Gastroesophageal sphincter (tissue), 4 donors: Measurements from ENCODE around the gene UGT1A3. TPM values are rescaled to one million over a fixed set of nuclear protein-coding genes. Genes with fewer than 3 reads are reported as not detected.

Experiments used
- ATAC-seq: fragments of 150-250 bp; one replicate; pipeline ENCODE4 v1.9.1; 2016; ENCODE audit warnings: mild to moderate bottlenecking, moderate library complexity
- H3K27ac ChIP-seq, 4 donors: fragments of 200-600 bp; sonication (generic) in 3 of 4; 1 replicate in 3 of 4; 2 replicates in 1 of 4; pipeline ENCODE4 v1.5.1; 2016 to 2019
- H3K27me3 ChIP-seq: fragments of 200-600 bp; sonication (generic); one replicate; pipeline ENCODE4 v1.5.1; 2019
- H3K36me3 ChIP-seq, 2 donors: fragments of 200-600 bp; sonication (generic); one replicate each; pipeline ENCODE4 v1.5.1; 2019; ENCODE audit warnings: control low read depth in 1 of 2
- H3K4me1 ChIP-seq, 3 donors: fragments of 200-600 bp; sonication (generic); 1 replicate in 2 of 3; 2 replicates in 1 of 3; pipeline ENCODE4 v1.5.1; 2016 to 2019; ENCODE audit warnings: control low read depth in 2 of 3
- H3K4me3 ChIP-seq, 2 donors: fragments of 200-600 bp; sonication (generic); one replicate each; pipeline ENCODE4 v1.5.1; 2019; ENCODE audit warnings: mild to moderate bottlenecking in 1 of 2, moderate library complexity in 1 of 2
- H3K9me3 ChIP-seq, 3 donors: fragments of 200-600 bp; sonication (generic); one replicate each; pipeline ENCODE4 v1.5.1; 2017 to 2019; ENCODE audit warnings: control low read depth in 2 of 3
- CTCF ChIP-seq, 4 experiments: fragments of 200-600 bp in 2 of 4; fragments of 450-650 bp in 2 of 4; sonication (generic) in 1 of 4; IDR thresholded peaks; one replicate each; pipeline ENCODE4 v1.5.1; 2017 to 2019; ENCODE audit warnings: antibody characterized with exemption in 4 of 4, mild to moderate bottlenecking in 2 of 4, moderate library complexity in 2 of 4
- EP300 ChIP-seq: sonication (generic); formaldehyde crosslinking; IDR thresholded peaks from one replicate; pipeline ENCODE4 v1.6.1; 2017; ENCODE audit warnings: antibody characterized with exemption, mild to moderate bottlenecking
- POLR2A ChIP-seq, 2 donors: fragments of 450-650 bp; IDR thresholded peaks; one replicate each; pipeline ENCODE4 v1.6.1; 2017; ENCODE audit warnings: antibody characterized with exemption in 2 of 2, mild to moderate bottlenecking in 2 of 2, moderate library complexity in 1 of 2
- POLR2AphosphoS5 ChIP-seq: sonication (generic); formaldehyde crosslinking; IDR thresholded peaks from one replicate; pipeline ENCODE4 v1.6.1; 2017; ENCODE audit warnings: antibody characterized with exemption
- WGBS, 2 donors: methylation state at CpG; one replicate each; pipeline ENCODE4 v1.1.5; 2018; ENCODE audit warnings: low coverage in 1 of 2; 5-methylcytosine and 5-hydroxymethylcytosine counted together
- total RNA-seq, 4 donors: library from RNA; depleted of rRNA; stranded (reverse); fragments of >200 nt; gene quantifications; one replicate each; pipeline ENCODE4 v1.1.0, GENCODE V29; 2016

The UGT1A3 gene
- total RNA-seq, 4 donors from 2014 or later: not detected

GRCh38 chr2:233758849-233759248 lies 30.0 kb downstream of the UGT1A3 start:
- WGBS, 2 donors: 85% methylated on average over 2 of the region's 2 CpGs; no CpG with 5 or more reads in 1 of the 2 donors
- H3K36me3 ChIP-seq: no peaks in the 10 kb centered on the region
- no peak overlapping the region for H3K27ac ChIP-seq
- no peaks in the 10 kb centered on the region for H3K27me3 ChIP-seq
- no peaks in the 10 kb centered on the region for H3K4me1 ChIP-seq
- TF ChIP-seq POLR2AphosphoS5 (no peak), POLR2A (IDR thresholded peaks at IDR 0.05) (no peak), CTCF (IDR thresholded peaks at IDR 0.05) (no peak), EP300 (no peak)
- no peaks in the 10 kb centered on the region for H3K9me3 ChIP-seq
- H3K4me3 ChIP-seq: no peak overlapping the region
- ATAC-seq: no peak

GRCh38 chr2:233760043-233760442 lies 31.2 kb downstream of the UGT1A3 start, which contains the start of gene UGT1A1:
UGT1A1 (plus strand) TSS chr2:233760270; CDS start chr2:233760288, 18 bp downstream.
- Histone ChIP-seq H3K4me1 (no peaks in the 10 kb centered on the region), H3K9me3 (no peaks in the 10 kb centered on the region), H3K27ac (no peak within 1 kb of the TSS), H3K27me3 (peaks cover 9% of the 10 kb centered on the region), H3K4me3 (no peak within 1 kb of the TSS), H3K36me3 (no peaks in the 10 kb centered on the region)
- 97 to 100% methylated on average over 1 to 6 of the region's 6 CpGs for WGBS, 2 donors
- TF ChIP-seq CTCF (IDR thresholded peaks at IDR 0.05): no peak
- no peak for TF ChIP-seq EP300
- no peak for TF ChIP-seq POLR2AphosphoS5
- no peak for TF ChIP-seq POLR2A (IDR thresholded peaks at IDR 0.05)
- ATAC-seq: no peak

- no peak overlapping the region for H3K4me3 ChIP-seq
- no peaks in the 10 kb centered on the region for H3K4me1 ChIP-seq
- no peak for ATAC-seq
- H3K27ac ChIP-seq: no peak overlapping the region
- no peak for TF ChIP-seq POLR2A (IDR thresholded peaks at IDR 0.05)
- TF ChIP-seq POLR2AphosphoS5: no peak
- TF ChIP-seq CTCF (IDR thresholded peaks at IDR 0.05): no peak
- TF ChIP-seq EP300: no peak
- no peaks in the 10 kb centered on the region for H3K9me3 ChIP-seq
- no peaks in the 10 kb centered on the region for H3K36me3 ChIP-seq
- peaks cover 19% of the 10 kb centered on the region for H3K27me3 ChIP-seq
- 78 to 84% methylated on average over 4 of the region's 4 CpGs for WGBS, 2 donors
These were observed 32.4 kb downstream of the UGT1A3 start for GRCh38 chr2:233761040-233761769.

- 68 to 70% methylated on average over 2 to 7 of the region's 7 CpGs for WGBS, 2 donors
- Histone ChIP-seq H3K36me3 (no peaks in the 10 kb centered on the region), H3K4me1 (no peaks in the 10 kb centered on the region), H3K4me3 (no peak overlapping the region), H3K27me3 (peaks cover 22% of the 10 kb centered on the region), H3K9me3 (no peaks in the 10 kb centered on the region), H3K27ac (no peak overlapping the region)
- TF ChIP-seq CTCF (IDR thresholded peaks at IDR 0.05): no peak
- TF ChIP-seq EP300: no peak
- no peak for TF ChIP-seq POLR2AphosphoS5
- no peak for TF ChIP-seq POLR2A (IDR thresholded peaks at IDR 0.05)
- ATAC-seq: no peak
These were observed 35.4 kb downstream of the UGT1A3 start for GRCh38 chr2:233764264-233764663.

GRCh38 chr2:233764761-233765160 lies 35.9 kb downstream of the UGT1A3 start:
- no peak for TF ChIP-seq EP300
- TF ChIP-seq POLR2AphosphoS5: no peak
- no peak for TF ChIP-seq CTCF (IDR thresholded peaks at IDR 0.05)
- TF ChIP-seq POLR2A (IDR thresholded peaks at IDR 0.05): no peak
- ATAC-seq: no peak
- Histone ChIP-seq H3K4me1 (no peaks in the 10 kb centered on the region), H3K27ac (no peak overlapping the region), H3K4me3 (no peak overlapping the region), H3K36me3 (no peaks in the 10 kb centered on the region), H3K9me3 (no peaks in the 10 kb centered on the region), H3K27me3 (peaks cover 22% of the 10 kb centered on the region)
- 75% methylated on average over 2 of the region's 3 CpGs; no CpG with 5 or more reads in 1 of the 2 donors for WGBS, 2 donors
